H1 (cell line): ENCODE data around the gene AANAT. TPM values are rescaled to one million over a fixed set of nuclear protein-coding genes. Genes with fewer than 3 reads are reported as not detected.

Experiments used
- CTCF ChIA-PET: fragments of 300-600 bp; sonication (Branson Sonifier 250); formaldehyde crosslinking; loops from one replicate; lab custom pipeline; 2021; ENCODE audit not compliant: partially characterized antibody; lab: Charles Lee
- POLR2A ChIA-PET: fragments of 300-600 bp; sonication (Branson Sonifier 250); formaldehyde crosslinking; loops from one replicate; lab custom pipeline; 2021; ENCODE audit warnings: inconsistent platforms; ENCODE audit not compliant: partially characterized antibody; lab: Charles Lee
- DNase-seq, 2 experiments: peaks; one replicate each; pipeline versions ENCODE4 v3.0.0 to v3.0.0-alpha.2; 2010 to 2022; ENCODE audit warnings: low spot score in 2 of 2, low read depth in 1 of 2, mixed read lengths in 1 of 2
- FAIRE-seq: peaks from 2 replicates; lab custom pipeline; 2011; peaks lifted over from hg19 to GRCh38; lab: Jason Lieb, UNC
- H2AFZ ChIP-seq: 2 replicates; pipeline ENCODE4 v1.8.1; 2012; ENCODE audit warnings: low read length, inconsistent platforms
- H2AK5ac ChIP-seq: 2 replicates; pipeline ENCODE4 v1.6.1; 2013; ENCODE audit warnings: low read depth, low read length
- H2BK120ac ChIP-seq: replicated peaks from 2 replicates; pipeline ENCODE3; 2013; ENCODE audit warnings: low read depth, low read length, inconsistent platforms
- H2BK12ac ChIP-seq: 2 replicates; pipeline ENCODE4 v1.6.1; 2013; ENCODE audit warnings: low read depth, low read length
- H2BK15ac ChIP-seq: 2 replicates; pipeline ENCODE4 v1.6.1; 2013; ENCODE audit warnings: low read length
- H2BK20ac ChIP-seq: 2 replicates; pipeline ENCODE4 v1.6.1; 2013; ENCODE audit warnings: low read length
- H2BK5ac ChIP-seq: 2 replicates; pipeline ENCODE4 v1.6.1; 2013; ENCODE audit warnings: low read depth, low read length
- H3K14ac ChIP-seq: 2 replicates; pipeline ENCODE4 v1.6.1; 2013; ENCODE audit warnings: inconsistent platforms; ENCODE audit not compliant: insufficient read length
- H3K18ac ChIP-seq: 2 replicates; pipeline ENCODE4 v1.6.1; 2013; ENCODE audit warnings: low read length; ENCODE audit errors: extremely low read depth
- H3K23ac ChIP-seq: 2 replicates; pipeline ENCODE4 v1.6.1; 2013; ENCODE audit warnings: inconsistent platforms; ENCODE audit not compliant: insufficient read length
- H3K23me2 ChIP-seq: 2 replicates; pipeline ENCODE4 v1.6.1; 2013; ENCODE audit warnings: low read depth, low read length
- H3K27ac ChIP-seq: 2 replicates; pipeline ENCODE4 v1.6.1; 2011; ENCODE audit warnings: low read depth, low read length, inconsistent platforms
- H3K27me3 ChIP-seq, 4 experiments: replicated peaks in 1 of 4; 1 replicate in 1 of 4; 2 replicates in 3 of 4; pipeline versions ENCODE4 v1.6.1 to v1.8.1; 2011 to 2013; ENCODE audit warnings: low read length in 3 of 4, mild to moderate bottlenecking in 3 of 4, inconsistent platforms in 2 of 4, mixed read lengths in 2 of 4, moderate library complexity in 1 of 4; ENCODE audit not compliant: control insufficient read depth in 3 of 4, insufficient read depth in 3 of 4; ENCODE audit errors: extremely low read depth in 1 of 4
- H3K36me3 ChIP-seq, 4 experiments: 2 replicates each; pipeline versions ENCODE4 v1.6.1 to v1.8.1; 2011 to 2013; ENCODE audit warnings: mild to moderate bottlenecking in 4 of 4, low read length in 3 of 4, moderate library complexity in 2 of 4, control low read depth in 1 of 4, inconsistent platforms in 1 of 4; ENCODE audit not compliant: insufficient read depth in 4 of 4, control insufficient read depth in 2 of 4
- H3K4ac ChIP-seq: replicated peaks from 2 replicates; pipeline ENCODE3; 2013; ENCODE audit warnings: low read length, low read depth, mixed read lengths, inconsistent platforms; ENCODE audit not compliant: insufficient read length
- H3K4me1 ChIP-seq, 4 experiments: replicated peaks in 1 of 4; 1 replicate in 1 of 4; 2 replicates in 3 of 4; pipeline versions ENCODE4 v1.6.1 to v1.8.1; 2011 to 2013; ENCODE audit warnings: low read length in 3 of 4, inconsistent platforms in 2 of 4, mixed read lengths in 1 of 4; ENCODE audit not compliant: insufficient read depth in 4 of 4, control insufficient read depth in 3 of 4
- H3K4me2 ChIP-seq, 2 experiments: 2 replicates each; pipeline versions ENCODE4 v1.6.1 to v1.8.1; 2011 to 2013; ENCODE audit warnings: low read depth in 2 of 2, low read length in 2 of 2, control low read depth in 1 of 2, inconsistent platforms in 1 of 2, mild to moderate bottlenecking in 1 of 2; ENCODE audit not compliant: insufficient read depth in 1 of 2
- H3K4me3 ChIP-seq, 4 experiments: fragments of 200-600, 300-600 bp in 1 of 4; sonication (generic), shearing (Covaris generic), sonication (Bioruptor Twin) in 1 of 4; 2 replicates each; pipeline versions ENCODE4 v1.5.1 to v1.8.1; 2011 to 2016; ENCODE audit warnings: low read length in 4 of 4, low read depth in 3 of 4, control low read depth in 2 of 4, inconsistent platforms in 2 of 4, mild to moderate bottlenecking in 2 of 4, mixed read lengths in 1 of 4, moderate library complexity in 1 of 4; ENCODE audit not compliant: insufficient read depth in 2 of 4; ENCODE audit errors: extremely low read depth in 1 of 4
- H3K56ac ChIP-seq: replicated peaks from 2 replicates; pipeline ENCODE3; 2013; ENCODE audit warnings: low read depth, mild to moderate bottlenecking, mixed read lengths, low read length, inconsistent platforms; ENCODE audit not compliant: insufficient read length
- H3K79me1 ChIP-seq: 2 replicates; pipeline ENCODE4 v1.6.1; 2013; ENCODE audit warnings: low read depth, low read length, control low read depth
- H3K79me2 ChIP-seq, 2 experiments: 2 replicates each; pipeline versions ENCODE4 v1.6.1 to v1.8.1; 2012 to 2013; ENCODE audit warnings: low read length in 2 of 2, mild to moderate bottlenecking in 2 of 2, inconsistent platforms in 1 of 2; ENCODE audit not compliant: insufficient read depth in 2 of 2, control insufficient read depth in 1 of 2
- H3K9ac ChIP-seq, 4 experiments: replicated peaks in 1 of 4; 1 replicate in 1 of 4; 2 replicates in 3 of 4; pipeline versions ENCODE4 v1.6.1 to v1.8.1; 2011 to 2013; ENCODE audit warnings: low read depth in 3 of 4, low read length in 3 of 4, control low read depth in 2 of 4, mild to moderate bottlenecking in 2 of 4, moderate library complexity in 2 of 4, inconsistent platforms in 1 of 4; ENCODE audit errors: extremely low read depth in 1 of 4
- H3K9me3 ChIP-seq, 2 experiments: 2 replicates each; pipeline versions ENCODE4 v1.6.1 to v1.8.1; 2012 to 2013; ENCODE audit warnings: mild to moderate bottlenecking in 2 of 2, moderate library complexity in 2 of 2, control low read depth in 1 of 2, inconsistent platforms in 1 of 2, low read depth in 1 of 2, low read length in 1 of 2, mixed read lengths in 1 of 2; ENCODE audit not compliant: insufficient read depth in 2 of 2
- H4K20me1 ChIP-seq, 2 experiments: replicated peaks in 1 of 2; 2 replicates each; pipeline versions ENCODE3 to v1.8.1; 2011 to 2013; ENCODE audit warnings: inconsistent platforms in 2 of 2, low read length in 2 of 2, mild to moderate bottlenecking in 1 of 2; ENCODE audit not compliant: insufficient read depth in 2 of 2, control insufficient read depth in 1 of 2
- H4K5ac ChIP-seq: 2 replicates; pipeline ENCODE4 v1.6.1; 2013; ENCODE audit warnings: low read length, low read depth, mixed read lengths, inconsistent platforms; ENCODE audit not compliant: insufficient read length
- H4K8ac ChIP-seq: 2 replicates; pipeline ENCODE4 v1.8.0; 2013; ENCODE audit warnings: mild to moderate bottlenecking, moderate library complexity, low read length, inconsistent platforms; ENCODE audit not compliant: insufficient read depth; ENCODE audit errors: extremely low read depth
- H4K91ac ChIP-seq: replicated peaks from 2 replicates; pipeline ENCODE3; 2013; ENCODE audit warnings: low read length, mixed read lengths, inconsistent platforms; ENCODE audit not compliant: insufficient read length
- CBX8 ChIP-seq: fragments of 300-800, 300-1000 bp; sonication (generic); IDR thresholded peaks from 2 replicates; pipeline ENCODE4 v1.7.1; 2016; ENCODE audit warnings: low read depth, low read length, borderline replicate concordance
- CEBPB ChIP-seq: IDR thresholded peaks from 2 replicates; pipeline ENCODE4 v1.6.1; 2012; ENCODE audit warnings: low read depth, low read length
- KDM4A ChIP-seq: IDR thresholded peaks from one replicate; pipeline ENCODE4 v1.7.1; 2012; ENCODE audit warnings: low read depth, mild to moderate bottlenecking, moderate library complexity, low read length, inconsistent platforms; ENCODE audit not compliant: severe bottlenecking
- MAFK ChIP-seq: IDR thresholded peaks from 2 replicates; pipeline ENCODE4 v1.6.1; 2012; ENCODE audit warnings: low read depth, mild to moderate bottlenecking, improper control_type of control experiment, low read length
- RAD21 ChIP-seq, 2 experiments: IDR thresholded peaks in 1 of 2; conservative IDR thresholded peaks in 1 of 2; 2 replicates each; pipeline ENCODE4 v1.6.1; 2011; ENCODE audit warnings: low read depth in 2 of 2, low read length in 2 of 2, improper control_type of control experiment in 1 of 2, inconsistent platforms in 1 of 2, mild to moderate bottlenecking in 1 of 2, moderate library complexity in 1 of 2
- RNF2 ChIP-seq: fragments of 200-900, 300-1000 bp; sonication (generic); IDR thresholded peaks from 2 replicates; pipeline ENCODE4 v1.7.1; 2016; ENCODE audit warnings: borderline replicate concordance, low read depth, mild to moderate bottlenecking, antibody characterized with exemption, low read length; ENCODE audit not compliant: poor library complexity, severe bottlenecking; ENCODE audit errors: missing control alignments
- SP1 ChIP-seq: IDR thresholded peaks from 2 replicates; pipeline ENCODE4 v1.6.1; 2011; ENCODE audit warnings: low read depth, low read length
- SRF ChIP-seq: IDR thresholded peaks from 2 replicates; pipeline ENCODE4 v1.6.1; 2011; ENCODE audit warnings: mild to moderate bottlenecking, low read depth, low read length, moderate library complexity
- TEAD4 ChIP-seq: IDR thresholded peaks from 2 replicates; pipeline ENCODE4 v1.6.1; 2012; ENCODE audit warnings: low read depth, low read length, inconsistent platforms, mixed read lengths
- USF2 ChIP-seq: IDR thresholded peaks from 2 replicates; pipeline ENCODE4 v1.6.1; 2011; ENCODE audit warnings: low read length, improper control_type of control experiment
- ZNF274 ChIP-seq: IDR thresholded peaks from 2 replicates; pipeline ENCODE4 v1.7.0; 2012; ENCODE audit warnings: low read length, borderline replicate concordance; ENCODE audit errors: extremely low read depth
- WGBS, 2 experiments: shearing (Covaris generic) in 1 of 2; methylation state at CpG; one replicate each; pipeline versions ENCODE4 v1.1.6 to v1.1.7; 2013 to 2015; ENCODE audit warnings: low lambda C conversion rate in 2 of 2, mixed read lengths in 2 of 2, inconsistent platforms in 1 of 2, low coverage in 1 of 2, missing lambda C conversion rate in 1 of 2; ENCODE audit not compliant: insufficient replicate concordance in 2 of 2, insufficient coverage in 1 of 2, insufficient read length in 1 of 2; ENCODE audit errors: extremely low coverage in 1 of 2, missing lambda C conversion rate in 1 of 2; 5-methylcytosine and 5-hydroxymethylcytosine counted together
- polyA plus RNA-seq, 7 experiments: library from polyadenylated mRNA; depleted of rRNA in 3 of 7; stranded (reverse) in 5 of 7; unstranded in 2 of 7; fragments of >200 nt in 5 of 7; fragments of 200-250 nt in 2 of 7; gene quantifications; 1 replicate in 5 of 7; 2 replicates in 1 of 7; 4 replicates in 1 of 7; pipeline versions ENCODE4 v1.2.1 to v1.2.3, GENCODE V29; 2011 to 2013; ENCODE audit warnings: missing spikeins in 2 of 7, mixed read lengths in 2 of 7
- total RNA-seq: library from RNA; stranded (reverse); fragmentation: NEBNext Ultra II Directional; extraction: Animal tissue kit (Norgen Biotek cat#: 25700); gene quantifications from 2 replicates; pipeline ENCODE4 v1.2.1, GENCODE V29; 2021

The AANAT gene
- total and polyA plus RNA-seq, 2 of the 8 experiments (the other 6 are each of a cell fraction or from before 2014, with no cell fraction given), result 0.53 TPM; not detected in 1

GRCh38 chr17:76427501-76428231, 39.7 kb upstream of the AANAT start:
- Histone ChIP-seq H3K4me1 (peaks cover 0 to 22% (median 6%) of the 10 kb centered on the region in 4 experiments; a peak in 6 of 7 replicates), H3K14ac (no peak overlapping the region), H3K36me3 (no peaks in the 10 kb centered on the region), H3K79me1 (peaks cover 14% of the 10 kb centered on the region), H2AFZ (no peak overlapping the region), H4K20me1 (peaks cover 12 to 20% of the 10 kb centered on the region in 2 experiments), H2BK20ac (no peak overlapping the region), H3K79me2 (peaks cover 13 to 79% of the 10 kb centered on the region in 2 experiments), H3K9ac (no peak overlapping the region), H3K27ac (no peak overlapping the region), H2AK5ac (no peak overlapping the region), H4K5ac (no peak overlapping the region), H3K18ac (no peak overlapping the region), H3K27me3 (no peaks in the 10 kb centered on the region), H3K4me3 (no peak overlapping the region), H2BK5ac (no peak overlapping the region), H2BK15ac (no peak overlapping the region), H3K23ac (no peak overlapping the region), H3K9me3 (no peaks in the 10 kb centered on the region), H2BK120ac (no peak overlapping the region), H3K4ac (no peak overlapping the region), H3K56ac (no peak overlapping the region), H2BK12ac (no peak overlapping the region), H4K91ac (no peak overlapping the region), H4K8ac (no peak overlapping the region), H3K23me2 (no peaks in the 10 kb centered on the region), H3K4me2 (no peak overlapping the region)
- TF ChIP-seq RNF2 (no peak), SP1 (no peak), MAFK (no peak), USF2 (no peak), CEBPB (no peak), CBX8 (no peak), TEAD4 (no peak), ZNF274 (no peak), SRF (no peak), RAD21 (IDR thresholded peaks at IDR 0.05 in 1 of 2, conservative IDR thresholded peaks at IDR 0.05 in 1 of 2; ENCODE audit: low read depth in 2 of 2, low read length in 2 of 2) (no peak), KDM4A (no peak)
- POLR2A ChIA-PET, result interaction anchor here (1.1 kb wide), 1 partner anchor 14 kb away, joined by 3 read pairs; no protein-coding TSS in a partner anchor
- DNase-seq, result no peak
- no peak for FAIRE-seq
- CTCF ChIA-PET, result interaction anchor here (0.6 to 2.7 kb wide), 10 partner anchors 11 to 130 kb away, joined by 3 to 11 read pairs (median 4); no protein-coding TSS in a partner anchor
- WGBS, 2 experiments, result 83% methylated on average over 8 of the region's 8 CpGs; no CpG with 5 or more reads in 1 of the 2 experiments
